ENCODE results near the gene CACNA1B.

The CACNA1B gene

GRCh38 chr9:138040446-138041430 is 163.2 kb downstream of the CACNA1B start:
- no peaks in the 10 kb centered on the region for H3K27me3 ChIP-seq (ENCODE audit: insufficient read depth, low read length, poor library complexity)
- no peak overlapping the region for H2BK15ac ChIP-seq (replicated peaks; ENCODE audit: low read depth)
- WGBS (ENCODE audit: extremely low coverage, insufficient coverage, low lambda C conversion rate) = no CpG with 5 or more reads among the region's 17 CpGs
- H3K4me1 ChIP-seq (ENCODE audit: control insufficient read depth, low read depth, low read length) = no peaks in the 10 kb centered on the region
- no peak overlapping the region for H3K56ac ChIP-seq (ENCODE audit: low read length)
- no peaks in the 10 kb centered on the region for H3K79me2 ChIP-seq (ENCODE audit: control insufficient read depth, insufficient read depth, low read length)
- no peaks in the 10 kb centered on the region for H3K79me1 ChIP-seq (ENCODE audit: low read length)
- H3K27ac ChIP-seq (ENCODE audit: low read depth, low read length) = no peak overlapping the region
- H2AK5ac ChIP-seq (ENCODE audit: low read length) = no peak overlapping the region
- H3K4ac ChIP-seq (ENCODE audit: low read depth, low read length) = no peak overlapping the region
- no peak overlapping the region for H4K8ac ChIP-seq (ENCODE audit: low read depth, low read length)
- H4K5ac ChIP-seq (ENCODE audit: low read length) = no peak overlapping the region
- no peak overlapping the region for H2BK120ac ChIP-seq (ENCODE audit: low read depth, low read length)
- H3K23ac ChIP-seq (ENCODE audit: low read length) = no peak overlapping the region
- no peak overlapping the region for H2BK5ac ChIP-seq (ENCODE audit: low read length)
- H3K4me2 ChIP-seq (ENCODE audit: low read length) = no peak overlapping the region
- DNase-seq = no peak
- no peaks in the 10 kb centered on the region for H3K36me3 ChIP-seq (ENCODE audit: control insufficient read depth, insufficient read depth, low read length)
- no peak overlapping the region for H3K18ac ChIP-seq (ENCODE audit: low read length)
- H3K9ac ChIP-seq (ENCODE audit: low read length) = no peak overlapping the region
- no peak overlapping the region for H3K4me3 ChIP-seq (ENCODE audit: low read length)

- H3K4me3 ChIP-seq (ENCODE audit: low read length) = no peak overlapping the region
- no peak overlapping the region for H3K27ac ChIP-seq (ENCODE audit: low read depth, low read length)
- H3K23ac ChIP-seq (ENCODE audit: low read length) = no peak overlapping the region
- H3K4ac ChIP-seq (ENCODE audit: low read depth, low read length) = no peak overlapping the region
- no peaks in the 10 kb centered on the region for H3K79me2 ChIP-seq (ENCODE audit: control insufficient read depth, insufficient read depth, low read length)
- no peaks in the 10 kb centered on the region for H3K27me3 ChIP-seq (ENCODE audit: insufficient read depth, low read length, poor library complexity)
- H3K4me1 ChIP-seq (ENCODE audit: control insufficient read depth, low read depth, low read length) = no peaks in the 10 kb centered on the region
- H2AK5ac ChIP-seq (ENCODE audit: low read length) = no peak overlapping the region
- H4K8ac ChIP-seq (ENCODE audit: low read depth, low read length) = no peak overlapping the region
- H3K18ac ChIP-seq (ENCODE audit: low read length) = no peak overlapping the region
- no peak overlapping the region for H3K9ac ChIP-seq (ENCODE audit: low read length)
- H3K36me3 ChIP-seq (ENCODE audit: control insufficient read depth, insufficient read depth, low read length) = no peaks in the 10 kb centered on the region
- no peak overlapping the region for H3K56ac ChIP-seq (ENCODE audit: low read length)
- H3K4me2 ChIP-seq (ENCODE audit: low read length) = no peak overlapping the region
- no peak overlapping the region for H4K5ac ChIP-seq (ENCODE audit: low read length)
- no peak overlapping the region for H2BK120ac ChIP-seq (ENCODE audit: low read depth, low read length)
- H2BK5ac ChIP-seq (ENCODE audit: low read length) = no peak overlapping the region
- DNase-seq = no peak
- H3K79me1 ChIP-seq (ENCODE audit: low read length) = no peaks in the 10 kb centered on the region
- no CpG with 5 or more reads among the region's 7 CpGs for WGBS (ENCODE audit: extremely low coverage, insufficient coverage, low lambda C conversion rate)
- no peak overlapping the region for H2BK15ac ChIP-seq (replicated peaks; ENCODE audit: low read depth)
Measured at GRCh38 chr9:138042146-138042545, 164.6 kb downstream of the CACNA1B start.

- no peak overlapping the region for H3K56ac ChIP-seq (ENCODE audit: low read length)
- H3K23ac ChIP-seq (ENCODE audit: low read length) = no peak overlapping the region
- no peak overlapping the region for H3K4ac ChIP-seq (ENCODE audit: low read depth, low read length)
- no peaks in the 10 kb centered on the region for H3K79me1 ChIP-seq (ENCODE audit: low read length)
- WGBS (ENCODE audit: extremely low coverage, insufficient coverage, low lambda C conversion rate) = no CpG with 5 or more reads among the region's 8 CpGs
- H4K5ac ChIP-seq (ENCODE audit: low read length) = no peak overlapping the region
- H3K4me2 ChIP-seq (ENCODE audit: low read length) = no peak overlapping the region
- no peak for DNase-seq
- H2BK5ac ChIP-seq (ENCODE audit: low read length) = no peak overlapping the region
- H3K9ac ChIP-seq (ENCODE audit: low read length) = no peak overlapping the region
- no peaks in the 10 kb centered on the region for H3K4me1 ChIP-seq (ENCODE audit: control insufficient read depth, low read depth, low read length)
- no peak overlapping the region for H3K27ac ChIP-seq (ENCODE audit: low read depth, low read length)
- no peak overlapping the region for H3K18ac ChIP-seq (ENCODE audit: low read length)
- H2AK5ac ChIP-seq (ENCODE audit: low read length) = no peak overlapping the region
- no peaks in the 10 kb centered on the region for H3K79me2 ChIP-seq (ENCODE audit: control insufficient read depth, insufficient read depth, low read length)
- H3K27me3 ChIP-seq (ENCODE audit: insufficient read depth, low read length, poor library complexity) = no peaks in the 10 kb centered on the region
- H4K8ac ChIP-seq (ENCODE audit: low read depth, low read length) = no peak overlapping the region
- no peak overlapping the region for H2BK15ac ChIP-seq (replicated peaks; ENCODE audit: low read depth)
- H2BK120ac ChIP-seq (ENCODE audit: low read depth, low read length) = no peak overlapping the region
- H3K36me3 ChIP-seq (ENCODE audit: control insufficient read depth, insufficient read depth, low read length) = no peaks in the 10 kb centered on the region
- H3K4me3 ChIP-seq (ENCODE audit: low read length) = no peak overlapping the region
Measured at GRCh38 chr9:138042640-138043039, 165.1 kb downstream of the CACNA1B start.

GRCh38 chr9:138043061-138043410 is 165.5 kb downstream of the CACNA1B start:
- Histone ChIP-seq H3K79me1 (ENCODE audit: low read length) (no peaks in the 10 kb centered on the region), H3K23ac (ENCODE audit: low read length) (no peak overlapping the region), H2BK15ac (replicated peaks; ENCODE audit: low read depth) (no peak overlapping the region), H3K18ac (ENCODE audit: low read length) (no peak overlapping the region), H3K4me3 (ENCODE audit: low read length) (no peak overlapping the region), H4K8ac (ENCODE audit: low read depth, low read length) (no peak overlapping the region), H2BK120ac (ENCODE audit: low read depth, low read length) (no peak overlapping the region), H2BK5ac (ENCODE audit: low read length) (no peak overlapping the region), H3K56ac (ENCODE audit: low read length) (no peak overlapping the region), H3K27me3 (ENCODE audit: insufficient read depth, low read length, poor library complexity) (no peaks in the 10 kb centered on the region), H3K4me1 (ENCODE audit: control insufficient read depth, low read depth, low read length) (no peaks in the 10 kb centered on the region), H3K79me2 (ENCODE audit: control insufficient read depth, insufficient read depth, low read length) (no peaks in the 10 kb centered on the region), H3K27ac (ENCODE audit: low read depth, low read length) (no peak overlapping the region), H3K4ac (ENCODE audit: low read depth, low read length) (no peak overlapping the region), H2AK5ac (ENCODE audit: low read length) (no peak overlapping the region), H3K9ac (ENCODE audit: low read length) (no peak overlapping the region), H3K36me3 (ENCODE audit: control insufficient read depth, insufficient read depth, low read length) (no peaks in the 10 kb centered on the region), H3K4me2 (ENCODE audit: low read length) (no peak overlapping the region), H4K5ac (ENCODE audit: low read length) (no peak overlapping the region)
- no CpG with 5 or more reads among the region's 12 CpGs for WGBS (ENCODE audit: extremely low coverage, insufficient coverage, low lambda C conversion rate)
- DNase-seq = no peak

GRCh38 chr9:138043411-138044345 is 166.1 kb downstream of the CACNA1B start:
- H3K4me3 ChIP-seq (ENCODE audit: low read length) = no peak overlapping the region
- H3K23ac ChIP-seq (ENCODE audit: low read length) = no peak overlapping the region
- DNase-seq = no peak
- H3K27me3 ChIP-seq (ENCODE audit: insufficient read depth, low read length, poor library complexity) = no peaks in the 10 kb centered on the region
- no peak overlapping the region for H2BK15ac ChIP-seq (replicated peaks; ENCODE audit: low read depth)
- H3K9ac ChIP-seq (ENCODE audit: low read length) = no peak overlapping the region
- H3K79me2 ChIP-seq (ENCODE audit: control insufficient read depth, insufficient read depth, low read length) = no peaks in the 10 kb centered on the region
- no peak overlapping the region for H3K4me2 ChIP-seq (ENCODE audit: low read length)
- H2AK5ac ChIP-seq (ENCODE audit: low read length) = no peak overlapping the region
- no peak overlapping the region for H3K56ac ChIP-seq (ENCODE audit: low read length)
- H3K4ac ChIP-seq (ENCODE audit: low read depth, low read length) = no peak overlapping the region
- no peak overlapping the region for H3K27ac ChIP-seq (ENCODE audit: low read depth, low read length)
- no peak overlapping the region for H2BK5ac ChIP-seq (ENCODE audit: low read length)
- no peaks in the 10 kb centered on the region for H3K36me3 ChIP-seq (ENCODE audit: control insufficient read depth, insufficient read depth, low read length)
- H3K4me1 ChIP-seq (ENCODE audit: control insufficient read depth, low read depth, low read length) = no peaks in the 10 kb centered on the region
- H2BK120ac ChIP-seq (ENCODE audit: low read depth, low read length) = no peak overlapping the region
- WGBS (ENCODE audit: extremely low coverage, insufficient coverage, low lambda C conversion rate) = no CpG with 5 or more reads among the region's 42 CpGs
- no peak overlapping the region for H3K18ac ChIP-seq (ENCODE audit: low read length)
- no peaks in the 10 kb centered on the region for H3K79me1 ChIP-seq (ENCODE audit: low read length)
- no peak overlapping the region for H4K8ac ChIP-seq (ENCODE audit: low read depth, low read length)
- no peak overlapping the region for H4K5ac ChIP-seq (ENCODE audit: low read length)
